ENCODE data around the gene RAPGEF2.

- TF ChIP-seq CTCF (IDR thresholded peaks at IDR 0.05; ENCODE audit: low read depth, low read length) (no peak), MAX (IDR thresholded peaks at IDR 0.05; ENCODE audit: low read depth, low read length) (no peak), POLR2A (IDR thresholded peaks at IDR 0.05; ENCODE audit: extremely low read depth, insufficient read length) (no peak), MYC (IDR thresholded peaks at IDR 0.05; ENCODE audit: low read depth, low read length) (no peak)
These were observed 299.0 kb downstream of the RAPGEF2 start for GRCh38 chr4:159401791-159402380.

Data from NB4 (cell line).